ENCODE data around the gene LPIN2.

The LPIN2 gene

GRCh38 chr18:2968606-2969005 lies 44.3 kb downstream of the LPIN2 start:
- Mint-ChIP-seq H3K4me1 (peaks cover 95% of the 10 kb centered on the region), H3K4me3 (peak overlapping the region; percentile 45), H3K27ac (peak overlapping the region; percentile 95), H3K27me3 (no peaks in the 10 kb centered on the region), H3K9me3 (no peaks in the 10 kb centered on the region), H3K36me3 (peaks cover 6% of the 10 kb centered on the region)

- peak overlapping the region; percentile 45 for H3K4me3 Mint-ChIP-seq
- peaks cover 4% of the 10 kb centered on the region for H3K9me3 Mint-ChIP-seq
- H3K27me3 Mint-ChIP-seq: no peaks in the 10 kb centered on the region
- H3K36me3 Mint-ChIP-seq: peaks cover 10% of the 10 kb centered on the region
- peak overlapping the region; percentile 95 for H3K27ac Mint-ChIP-seq
- H3K4me1 Mint-ChIP-seq: peaks cover 95% of the 10 kb centered on the region
These were observed 45.1 kb downstream of the LPIN2 start for GRCh38 chr18:2967820-2968219.

- H3K4me3 Mint-ChIP-seq: peak overlapping the region; percentile 3
- peaks cover 95% of the 10 kb centered on the region for H3K4me1 Mint-ChIP-seq
- no peaks in the 10 kb centered on the region for H3K27me3 Mint-ChIP-seq
- H3K9me3 Mint-ChIP-seq: peaks cover 4% of the 10 kb centered on the region
- H3K27ac Mint-ChIP-seq: peak overlapping the region; percentile 91
- H3K36me3 Mint-ChIP-seq: peaks cover 10% of the 10 kb centered on the region
These were observed 45.6 kb downstream of the LPIN2 start for GRCh38 chr18:2967357-2967756.

- peaks cover 4% of the 10 kb centered on the region for H3K9me3 Mint-ChIP-seq
- H3K36me3 Mint-ChIP-seq: peaks cover 10% of the 10 kb centered on the region
- H3K27me3 Mint-ChIP-seq: no peaks in the 10 kb centered on the region
- no peak overlapping the region for H3K4me3 Mint-ChIP-seq
- peaks cover 95% of the 10 kb centered on the region for H3K4me1 Mint-ChIP-seq
- H3K27ac Mint-ChIP-seq: peak overlapping the region; percentile 52
These were observed 46.4 kb downstream of the LPIN2 start for GRCh38 chr18:2966560-2966959.

- no peaks in the 10 kb centered on the region for H3K27me3 Mint-ChIP-seq
- no peak overlapping the region for H3K4me3 Mint-ChIP-seq
- H3K27ac Mint-ChIP-seq: peak overlapping the region; percentile 84
- peaks cover 10% of the 10 kb centered on the region for H3K36me3 Mint-ChIP-seq
- H3K9me3 Mint-ChIP-seq: peaks cover 4% of the 10 kb centered on the region
- H3K4me1 Mint-ChIP-seq: peaks cover 95% of the 10 kb centered on the region
These were observed 47.1 kb downstream of the LPIN2 start for GRCh38 chr18:2965797-2966196.

- H3K9me3 Mint-ChIP-seq: peaks cover 4% of the 10 kb centered on the region
- peak overlapping the region; percentile 81 for H3K4me3 Mint-ChIP-seq
- peak overlapping the region; percentile 98 for H3K27ac Mint-ChIP-seq
- H3K36me3 Mint-ChIP-seq: peaks cover 10% of the 10 kb centered on the region
- H3K4me1 Mint-ChIP-seq: peaks cover 90% of the 10 kb centered on the region
- H3K27me3 Mint-ChIP-seq: no peaks in the 10 kb centered on the region
These were observed 48.5 kb downstream of the LPIN2 start for GRCh38 chr18:2964361-2965010.

All from activated naive CD4-positive, alpha-beta T cell treated with anti-CD3 and anti-CD28 coated beads, Interleukin-2, amount 50 U/mL, for 24 hours (primary cell).